Kidney epithelial cell (primary cell): ENCODE data around the gene SHISA9. TPM values are rescaled to one million over a fixed set of nuclear protein-coding genes. Genes with fewer than 3 reads are reported as not detected.

Experiments
- DNase-seq: peaks from one replicate; pipeline ENCODE4 v3.0.0-alpha.2; 2010; ENCODE audit warnings: low read depth
- H3K27me3 ChIP-seq: 2 replicates; pipeline ENCODE4 v1.6.0; 2011; ENCODE audit warnings: low read length; ENCODE audit not compliant: control insufficient read depth, insufficient read depth
- H3K36me3 ChIP-seq: 2 replicates; pipeline ENCODE4 v1.5.1; 2011; ENCODE audit warnings: low read length; ENCODE audit not compliant: control insufficient read depth, insufficient read depth
- H3K4me3 ChIP-seq: 2 replicates; pipeline ENCODE4 v1.5.1; 2011; ENCODE audit warnings: low read depth, mild to moderate bottlenecking, control low read depth, low read length
- CTCF ChIP-seq: IDR thresholded peaks from 2 replicates; pipeline ENCODE4 v1.5.1; 2011; ENCODE audit warnings: mild to moderate bottlenecking, moderate library complexity, low read length, control low read depth, inconsistent platforms; ENCODE audit not compliant: insufficient read depth, poor library complexity, severe bottlenecking
- total RNA-seq: library from RNA; depleted of rRNA; stranded (reverse); fragments of >200 nt; gene quantifications from 2 replicates; pipeline ENCODE4 v1.2.3, GENCODE V29; 2015

Gene SHISA9
- total RNA-seq, 1 donor from 2014 or later: 32.8 TPM

DNA sequence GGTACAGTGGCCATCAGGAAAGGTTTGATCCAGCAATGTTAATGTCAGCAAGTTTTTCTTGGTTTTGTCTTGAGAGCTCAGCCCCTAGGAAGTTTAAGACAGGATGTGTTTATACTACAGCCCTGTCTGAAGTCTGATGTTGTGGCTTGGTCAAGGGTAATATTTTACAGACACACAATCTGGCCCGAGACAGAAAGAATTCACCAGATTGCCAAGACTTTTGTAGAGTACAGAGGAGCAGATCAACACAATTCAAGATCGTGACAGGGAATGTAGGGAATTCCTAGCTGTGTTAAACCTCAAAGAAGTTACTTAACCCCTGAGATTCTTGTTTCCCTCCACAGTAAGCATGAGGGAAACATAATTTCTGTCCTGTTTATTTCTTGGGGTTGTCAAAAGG, 63.1 kb downstream of the SHISA9 start:
- peak; percentile 56 for DNase-seq
- no peak for TF ChIP-seq CTCF
- no peak overlapping the region for H3K4me3 ChIP-seq
- no peaks in the 10 kb centered on the region for H3K36me3 ChIP-seq
- no peaks in the 10 kb centered on the region for H3K27me3 ChIP-seq

DNA sequence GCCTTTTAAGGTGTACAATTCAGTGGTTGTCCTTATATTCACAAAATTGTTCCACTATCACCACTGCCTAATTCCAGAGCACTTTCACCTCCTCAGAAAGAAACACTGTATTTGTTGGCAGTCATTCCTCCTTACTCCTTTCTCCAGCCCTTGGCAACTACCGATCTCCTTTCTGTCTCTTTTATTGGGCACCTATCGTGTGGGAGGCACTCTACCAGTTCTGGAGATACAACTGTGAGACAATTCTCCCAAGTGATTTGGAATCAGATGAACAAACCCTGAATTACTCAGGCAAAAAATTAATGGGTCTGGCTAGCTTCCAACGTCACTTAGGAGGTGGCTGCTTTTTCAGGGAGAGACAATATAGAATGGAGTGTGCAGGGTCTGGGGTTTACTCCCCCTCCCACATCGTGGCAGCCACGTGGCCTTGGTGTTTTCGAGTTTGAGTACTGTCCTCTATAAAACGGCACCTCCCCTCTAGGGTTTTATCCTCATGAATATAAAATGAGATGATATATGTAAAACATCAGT, 63.9 kb downstream of the SHISA9 start:
- no peaks in the 10 kb centered on the region for H3K36me3 ChIP-seq
- no peaks in the 10 kb centered on the region for H3K27me3 ChIP-seq
- no peak for TF ChIP-seq CTCF
- DNase-seq: no peak
- no peak overlapping the region for H3K4me3 ChIP-seq

GRCh38 chr16:12971241-12971640, 69.8 kb downstream of the SHISA9 start:
- no peak for TF ChIP-seq CTCF
- H3K36me3 ChIP-seq: no peaks in the 10 kb centered on the region

GRCh38 chr16:12972246-12972645, 70.8 kb downstream of the SHISA9 start:
- Histone ChIP-seq H3K27me3 (no peaks in the 10 kb centered on the region), H3K36me3 (no peaks in the 10 kb centered on the region), H3K4me3 (no peak overlapping the region)
- TF ChIP-seq CTCF: no peak
- no peak for DNase-seq

More at GRCh38 chr16:12971241-12971640, 69.8 kb downstream of the SHISA9 start:
- Histone ChIP-seq H3K27me3 (no peaks in the 10 kb centered on the region), H3K4me3 (no peak overlapping the region)
- peak; percentile 94 for DNase-seq

DNA sequence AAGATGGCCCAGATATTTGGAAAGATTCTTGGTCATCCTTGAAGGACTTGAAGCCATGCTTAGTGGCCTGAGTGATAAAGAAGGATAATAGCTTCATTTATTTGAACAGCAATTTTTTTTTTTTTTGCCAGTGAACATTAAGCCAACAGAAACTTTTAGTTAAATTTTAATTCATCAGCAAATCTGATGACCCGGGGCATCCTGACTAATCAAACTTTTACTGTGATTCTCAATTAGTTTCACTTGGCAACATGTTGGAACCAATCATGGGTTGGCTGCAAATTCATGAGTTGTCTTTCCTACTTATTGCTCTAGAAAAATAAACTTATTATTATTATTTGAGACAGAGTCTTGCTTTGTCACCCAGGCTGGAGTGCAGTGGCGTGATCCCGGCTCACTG, 74.4 kb downstream of the SHISA9 start:
- Histone ChIP-seq H3K36me3 (no peaks in the 10 kb centered on the region), H3K4me3 (no peak overlapping the region), H3K27me3 (no peaks in the 10 kb centered on the region)
- DNase-seq: no peak
- no peak for TF ChIP-seq CTCF

DNA sequence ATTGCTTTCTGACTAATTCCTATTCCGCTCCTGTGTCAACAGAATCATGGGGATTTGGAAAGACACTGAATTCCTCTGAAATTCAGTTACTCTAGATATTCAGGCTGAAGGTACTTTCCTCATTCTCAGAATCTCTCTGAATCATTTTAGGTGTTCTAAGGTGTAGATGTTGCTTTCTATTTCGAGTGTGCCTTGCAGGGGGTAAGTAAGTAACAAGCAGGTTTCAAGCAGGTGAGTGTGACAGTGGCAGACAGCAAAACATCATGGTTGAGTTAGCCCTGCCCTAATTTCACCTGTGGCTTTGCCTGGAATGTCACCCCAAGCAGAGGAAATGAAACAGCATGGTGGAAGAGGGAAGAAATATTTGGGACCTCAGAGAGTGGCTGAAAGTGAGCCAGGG, 75.1 kb downstream of the SHISA9 start:
- TF ChIP-seq CTCF: no peak
- Histone ChIP-seq H3K27me3 (no peaks in the 10 kb centered on the region), H3K4me3 (no peak overlapping the region), H3K36me3 (no peaks in the 10 kb centered on the region)
- DNase-seq: no peak
